Measurements from ENCODE around the gene WNT6.

WNT6 gene

GRCh38 chr2:218877331-218877730, 17.7 kb downstream of the WNT6 start:
- Histone ChIP-seq H3K36me3 (ENCODE audit: control insufficient read depth in 2 of 2, insufficient read depth in 2 of 2, low read length in 2 of 2) (no peaks in the 10 kb centered on the region), H3K4me1 (ENCODE audit: control insufficient read depth in 2 of 2, insufficient read depth in 2 of 2, low read length in 2 of 2) (peaks cover 7% of the 10 kb centered on the region in 2 donors), H3K27me3 (ENCODE audit: control insufficient read depth in 2 of 2, insufficient read depth in 2 of 2, low read length in 2 of 2) (peaks cover 51 to 64% of the 10 kb centered on the region in 2 donors), H3K9me3 (ENCODE audit: control insufficient read depth in 2 of 2, low read length in 2 of 2) (no peaks in the 10 kb centered on the region), H3K27ac (ENCODE audit: low read depth in 2 of 2, low read length in 2 of 2) (no peak overlapping the region), H3K4me3 (ENCODE audit: low read length in 2 of 2) (no peak overlapping the region), H3K9ac (ENCODE audit: low read depth in 1 of 2, low read length in 2 of 2) (no peak overlapping the region)

- H3K27ac ChIP-seq (ENCODE audit: low read depth in 2 of 2, low read length in 2 of 2) = no peak overlapping the region
- no peaks in the 10 kb centered on the region for H3K36me3 ChIP-seq (ENCODE audit: control insufficient read depth in 2 of 2, insufficient read depth in 2 of 2, low read length in 2 of 2)
- no peak overlapping the region for H3K9ac ChIP-seq (ENCODE audit: low read depth in 1 of 2, low read length in 2 of 2)
- H3K27me3 ChIP-seq (ENCODE audit: control insufficient read depth in 2 of 2, insufficient read depth in 2 of 2, low read length in 2 of 2) = peaks cover 51 to 64% of the 10 kb centered on the region in 2 donors
- H3K4me1 ChIP-seq (ENCODE audit: control insufficient read depth in 2 of 2, insufficient read depth in 2 of 2, low read length in 2 of 2) = peaks cover 8% of the 10 kb centered on the region in 2 donors
- H3K9me3 ChIP-seq (ENCODE audit: control insufficient read depth in 2 of 2, low read length in 2 of 2) = no peaks in the 10 kb centered on the region
- H3K4me3 ChIP-seq (ENCODE audit: low read length in 2 of 2) = no peak overlapping the region
These were observed 18.3 kb downstream of the WNT6 start for GRCh38 chr2:218877891-218878290.

- Histone ChIP-seq H3K27me3 (ENCODE audit: control insufficient read depth in 2 of 2, insufficient read depth in 2 of 2, low read length in 2 of 2) (peaks cover 49 to 63% of the 10 kb centered on the region in 2 donors), H3K9ac (ENCODE audit: low read depth in 1 of 2, low read length in 2 of 2) (no peak overlapping the region), H3K4me3 (ENCODE audit: low read length in 2 of 2) (no peak overlapping the region), H3K36me3 (ENCODE audit: control insufficient read depth in 2 of 2, insufficient read depth in 2 of 2, low read length in 2 of 2) (no peaks in the 10 kb centered on the region), H3K4me1 (ENCODE audit: control insufficient read depth in 2 of 2, insufficient read depth in 2 of 2, low read length in 2 of 2) (peaks cover 11% of the 10 kb centered on the region in 2 donors), H3K27ac (ENCODE audit: low read depth in 2 of 2, low read length in 2 of 2) (no peak overlapping the region), H3K9me3 (ENCODE audit: control insufficient read depth in 2 of 2, low read length in 2 of 2) (no peaks in the 10 kb centered on the region)
These were observed 18.9 kb downstream of the WNT6 start for GRCh38 chr2:218878486-218878885.

GRCh38 chr2:218878926-218879761, 19.5 kb downstream of the WNT6 start:
- peaks cover 48 to 60% of the 10 kb centered on the region in 2 donors for H3K27me3 ChIP-seq (ENCODE audit: control insufficient read depth in 2 of 2, insufficient read depth in 2 of 2, low read length in 2 of 2)
- no peaks in the 10 kb centered on the region for H3K36me3 ChIP-seq (ENCODE audit: control insufficient read depth in 2 of 2, insufficient read depth in 2 of 2, low read length in 2 of 2)
- no peak overlapping the region for H3K4me3 ChIP-seq (ENCODE audit: low read length in 2 of 2)
- no peaks in the 10 kb centered on the region for H3K9me3 ChIP-seq (ENCODE audit: control insufficient read depth in 2 of 2, low read length in 2 of 2)
- no peak overlapping the region for H3K9ac ChIP-seq (ENCODE audit: low read depth in 1 of 2, low read length in 2 of 2)
- peak overlapping the region in 1 of 2 donors; percentile 54 for H3K27ac ChIP-seq (ENCODE audit: low read depth in 2 of 2, low read length in 2 of 2)
- H3K4me1 ChIP-seq (ENCODE audit: control insufficient read depth in 2 of 2, insufficient read depth in 2 of 2, low read length in 2 of 2) = peaks cover 11% of the 10 kb centered on the region in 2 donors

GRCh38 chr2:218879776-218880101, 20.1 kb downstream of the WNT6 start:
- peaks cover 11% of the 10 kb centered on the region in 2 donors for H3K4me1 ChIP-seq (ENCODE audit: control insufficient read depth in 2 of 2, insufficient read depth in 2 of 2, low read length in 2 of 2)
- H3K27me3 ChIP-seq (ENCODE audit: control insufficient read depth in 2 of 2, insufficient read depth in 2 of 2, low read length in 2 of 2) = peaks cover 46 to 65% of the 10 kb centered on the region in 2 donors

GRCh38 chr2:218880102-218880858, 20.7 kb downstream of the WNT6 start, which contains the start of gene WNT10A:
Gene WNT10A, plus strand, starts transcription at chr2:218880852. Its CDS starts 144 bp downstream, at chr2:218880996.
- Histone ChIP-seq H3K4me1 (ENCODE audit: control insufficient read depth in 2 of 2, insufficient read depth in 2 of 2, low read length in 2 of 2) (peaks cover 11% of the 10 kb centered on the region in 2 donors), H3K27me3 (ENCODE audit: control insufficient read depth in 2 of 2, insufficient read depth in 2 of 2, low read length in 2 of 2) (peaks cover 48 to 69% of the 10 kb centered on the region in 2 donors), H3K36me3 (ENCODE audit: control insufficient read depth in 2 of 2, insufficient read depth in 2 of 2, low read length in 2 of 2) (no peaks in the 10 kb centered on the region), H3K9ac (ENCODE audit: low read depth in 1 of 2, low read length in 2 of 2) (peak within 1 kb of the TSS; percentile 2 to 23), H3K9me3 (ENCODE audit: control insufficient read depth in 2 of 2, low read length in 2 of 2) (no peaks in the 10 kb centered on the region), H3K27ac (ENCODE audit: low read depth in 2 of 2, low read length in 2 of 2) (peak within 1 kb of the TSS; percentile 34 to 54), H3K4me3 (ENCODE audit: low read length in 2 of 2) (peak within 1 kb of the TSS; percentile 10 to 46)

More at GRCh38 chr2:218879776-218880101, 20.1 kb downstream of the WNT6 start:
- Histone ChIP-seq H3K9ac (ENCODE audit: low read depth in 1 of 2, low read length in 2 of 2) (no peak overlapping the region), H3K9me3 (ENCODE audit: control insufficient read depth in 2 of 2, low read length in 2 of 2) (no peaks in the 10 kb centered on the region), H3K4me3 (ENCODE audit: low read length in 2 of 2) (peak overlapping the region; percentile 10 to 37), H3K27ac (ENCODE audit: low read depth in 2 of 2, low read length in 2 of 2) (peak overlapping the region in 1 of 2 donors; percentile 54), H3K36me3 (ENCODE audit: control insufficient read depth in 2 of 2, insufficient read depth in 2 of 2, low read length in 2 of 2) (no peaks in the 10 kb centered on the region)

GRCh38 chr2:218880859-218881594, 21.4 kb downstream of the WNT6 start:
- peak overlapping the region; percentile 34 to 54 for H3K27ac ChIP-seq (ENCODE audit: low read depth in 2 of 2, low read length in 2 of 2)

GRCh38 chr2:218881744-218882460, 22.3 kb downstream of the WNT6 start:
- peaks cover 11 to 13% of the 10 kb centered on the region in 2 donors for H3K4me1 ChIP-seq (ENCODE audit: control insufficient read depth in 2 of 2, insufficient read depth in 2 of 2, low read length in 2 of 2)
- no peaks in the 10 kb centered on the region for H3K9me3 ChIP-seq (ENCODE audit: control insufficient read depth in 2 of 2, low read length in 2 of 2)
- peak overlapping the region in 1 of 2 donors; percentile 46 for H3K4me3 ChIP-seq (ENCODE audit: low read length in 2 of 2)
- H3K9ac ChIP-seq (ENCODE audit: low read depth in 1 of 2, low read length in 2 of 2) = no peak overlapping the region
- H3K27me3 ChIP-seq (ENCODE audit: control insufficient read depth in 2 of 2, insufficient read depth in 2 of 2, low read length in 2 of 2) = peaks cover 45 to 61% of the 10 kb centered on the region in 2 donors
- no peaks in the 10 kb centered on the region for H3K36me3 ChIP-seq (ENCODE audit: control insufficient read depth in 2 of 2, insufficient read depth in 2 of 2, low read length in 2 of 2)
- no peak overlapping the region for H3K27ac ChIP-seq (ENCODE audit: low read depth in 2 of 2, low read length in 2 of 2)

More at GRCh38 chr2:218880859-218881594, 21.4 kb downstream of the WNT6 start:
- Histone ChIP-seq H3K27me3 (ENCODE audit: control insufficient read depth in 2 of 2, insufficient read depth in 2 of 2, low read length in 2 of 2) (peaks cover 48 to 68% of the 10 kb centered on the region in 2 donors), H3K9me3 (ENCODE audit: control insufficient read depth in 2 of 2, low read length in 2 of 2) (no peaks in the 10 kb centered on the region), H3K4me1 (ENCODE audit: control insufficient read depth in 2 of 2, insufficient read depth in 2 of 2, low read length in 2 of 2) (peaks cover 11% of the 10 kb centered on the region in 2 donors), H3K4me3 (ENCODE audit: low read length in 2 of 2) (peak overlapping the region in 1 of 2 donors; percentile 31), H3K9ac (ENCODE audit: low read depth in 1 of 2, low read length in 2 of 2) (peak overlapping the region in 1 of 2 donors; percentile 2), H3K36me3 (ENCODE audit: control insufficient read depth in 2 of 2, insufficient read depth in 2 of 2, low read length in 2 of 2) (no peaks in the 10 kb centered on the region)

- Histone ChIP-seq H3K27ac (ENCODE audit: low read depth in 2 of 2, low read length in 2 of 2) (no peak overlapping the region), H3K36me3 (ENCODE audit: control insufficient read depth in 2 of 2, insufficient read depth in 2 of 2, low read length in 2 of 2) (no peaks in the 10 kb centered on the region), H3K27me3 (ENCODE audit: control insufficient read depth in 2 of 2, insufficient read depth in 2 of 2, low read length in 2 of 2) (peaks cover 41 to 60% of the 10 kb centered on the region in 2 donors), H3K4me3 (ENCODE audit: low read length in 2 of 2) (no peak overlapping the region), H3K9ac (ENCODE audit: low read depth in 1 of 2, low read length in 2 of 2) (no peak overlapping the region), H3K9me3 (ENCODE audit: control insufficient read depth in 2 of 2, low read length in 2 of 2) (no peaks in the 10 kb centered on the region), H3K4me1 (ENCODE audit: control insufficient read depth in 2 of 2, insufficient read depth in 2 of 2, low read length in 2 of 2) (peaks cover 11 to 13% of the 10 kb centered on the region in 2 donors)
These were observed 22.8 kb downstream of the WNT6 start for GRCh38 chr2:218882461-218882816.
